Mesenchymal stem cell (in vitro differentiated cells and primary cell): ENCODE data around the gene C11orf98.
A peak's percentile ranks its signal among the peaks of the same experiment; 100 is the strongest.
"Not testable (repeated sequence)": the region's sequence is repeated elsewhere in the genome, so short reads cannot be mapped to it uniquely, and the experiment has no call there.

Source experiments
- DNase-seq: peaks from one replicate; pipeline ENCODE4 v3.0.0-alpha.2; 2013
- H2AFZ ChIP-seq: one replicate; pipeline ENCODE4 v1.6.1; 2013; ENCODE audit warnings: low read depth, mild to moderate bottlenecking, control low read depth, inconsistent platforms, low read length, moderate library complexity
- H2AK5ac ChIP-seq: 2 replicates; pipeline ENCODE4 v1.6.1; 2013; ENCODE audit warnings: low read length, moderate library complexity, mild to moderate bottlenecking, inconsistent platforms; ENCODE audit not compliant: severe bottlenecking
- H2BK120ac ChIP-seq: one replicate; pipeline ENCODE4 v1.6.1; 2013; ENCODE audit warnings: low read depth, mild to moderate bottlenecking, inconsistent platforms, low read length, moderate library complexity
- H2BK12ac ChIP-seq, 2 experiments: one replicate each; pipeline ENCODE4 v1.6.1; 2013; ENCODE audit warnings: inconsistent platforms in 2 of 2, low read length in 2 of 2, mild to moderate bottlenecking in 2 of 2, moderate library complexity in 2 of 2, control low read depth in 1 of 2
- H2BK15ac ChIP-seq: one replicate; pipeline ENCODE4 v1.6.1; 2013; ENCODE audit warnings: mild to moderate bottlenecking, low read depth, inconsistent platforms; ENCODE audit not compliant: poor library complexity, severe bottlenecking
- H2BK5ac ChIP-seq: 2 replicates; pipeline ENCODE4 v1.6.1; 2013; ENCODE audit warnings: low read depth, mild to moderate bottlenecking, low read length, control low read depth, inconsistent platforms; ENCODE audit not compliant: poor library complexity, severe bottlenecking
- H3K14ac ChIP-seq, 2 experiments: one replicate each; pipeline ENCODE4 v1.6.1; 2013; ENCODE audit warnings: inconsistent platforms in 2 of 2, low read length in 2 of 2, control low read depth in 1 of 2, mild to moderate bottlenecking in 1 of 2, moderate library complexity in 1 of 2
- H3K18ac ChIP-seq, 2 experiments: one replicate each; pipeline ENCODE4 v1.6.1; 2013; ENCODE audit warnings: inconsistent platforms in 2 of 2, low read length in 2 of 2, control low read depth in 1 of 2, low read depth in 1 of 2, mild to moderate bottlenecking in 1 of 2
- H3K23ac ChIP-seq, 2 experiments: one replicate each; pipeline ENCODE4 v1.6.1; 2013; ENCODE audit warnings: inconsistent platforms in 2 of 2, low read length in 2 of 2, mild to moderate bottlenecking in 2 of 2, moderate library complexity in 2 of 2, control low read depth in 1 of 2
- H3K27ac ChIP-seq: 2 replicates; pipeline ENCODE4 v1.5.1; 2013; ENCODE audit warnings: mild to moderate bottlenecking, moderate library complexity, low read length, control low read depth, inconsistent platforms; ENCODE audit not compliant: poor library complexity, severe bottlenecking
- H3K27me3 ChIP-seq, 2 experiments: 2 replicates each; pipeline versions ENCODE4 v1.6.1 to v1.7.0; 2013; ENCODE audit warnings: low read length in 2 of 2, mild to moderate bottlenecking in 2 of 2, moderate library complexity in 2 of 2, control low read depth in 1 of 2, inconsistent platforms in 1 of 2; ENCODE audit not compliant: control insufficient read depth in 1 of 2, insufficient read depth in 1 of 2
- H3K36me3 ChIP-seq, 2 experiments: 2 replicates each; pipeline versions ENCODE4 v1.6.1 to v1.7.0; 2013; ENCODE audit warnings: low read length in 2 of 2, control low read depth in 1 of 2, inconsistent platforms in 1 of 2, low read depth in 1 of 2, mild to moderate bottlenecking in 1 of 2; ENCODE audit not compliant: insufficient read depth in 2 of 2, control insufficient read depth in 1 of 2
- H3K4ac ChIP-seq, 2 experiments: one replicate each; pipeline ENCODE4 v1.6.1; 2013; ENCODE audit warnings: inconsistent platforms in 2 of 2, low read length in 2 of 2, mild to moderate bottlenecking in 2 of 2, moderate library complexity in 2 of 2, control low read depth in 1 of 2, low read depth in 1 of 2
- H3K4me1 ChIP-seq: 2 replicates; pipeline ENCODE4 v1.6.1; 2013; ENCODE audit warnings: low read depth, low read length, control low read depth; ENCODE audit not compliant: control insufficient read depth, insufficient read depth
- H3K4me2 ChIP-seq: 2 replicates; pipeline ENCODE4 v1.6.1; 2013; ENCODE audit warnings: low read length, mild to moderate bottlenecking, inconsistent platforms; ENCODE audit not compliant: poor library complexity, severe bottlenecking
- H3K4me3 ChIP-seq, 2 experiments: 2 replicates each; pipeline versions ENCODE4 v1.5.1 to v1.7.0; 2013; ENCODE audit warnings: low read length in 2 of 2, mild to moderate bottlenecking in 2 of 2, control low read depth in 1 of 2, low read depth in 1 of 2; ENCODE audit not compliant: insufficient read depth in 1 of 2
- H3K79me1 ChIP-seq: replicated peaks from 2 replicates; pipeline ENCODE4 v1.6.1; 2013; ENCODE audit warnings: mild to moderate bottlenecking, control low read depth, low read length, inconsistent platforms; ENCODE audit not compliant: poor library complexity, severe bottlenecking
- H3K9ac ChIP-seq: 2 replicates; pipeline ENCODE4 v1.7.0; 2013; ENCODE audit warnings: mild to moderate bottlenecking, low read length, moderate library complexity
- H3K9me3 ChIP-seq: 2 replicates; pipeline ENCODE4 v1.7.0; 2013; ENCODE audit warnings: mild to moderate bottlenecking, low read length; ENCODE audit not compliant: control insufficient read depth
- H4K8ac ChIP-seq: one replicate; pipeline ENCODE4 v1.6.1; 2013; ENCODE audit warnings: inconsistent platforms, mild to moderate bottlenecking, low read length, moderate library complexity
- H4K91ac ChIP-seq: one replicate; pipeline ENCODE4 v1.6.1; 2013; ENCODE audit warnings: mild to moderate bottlenecking, low read length, inconsistent platforms
- WGBS: methylation state at CpG from one replicate; pipeline ENCODE4 v1.1.7; 2013; ENCODE audit warnings: mixed read lengths; 5-methylcytosine and 5-hydroxymethylcytosine counted together

Gene C11orf98

DNA sequence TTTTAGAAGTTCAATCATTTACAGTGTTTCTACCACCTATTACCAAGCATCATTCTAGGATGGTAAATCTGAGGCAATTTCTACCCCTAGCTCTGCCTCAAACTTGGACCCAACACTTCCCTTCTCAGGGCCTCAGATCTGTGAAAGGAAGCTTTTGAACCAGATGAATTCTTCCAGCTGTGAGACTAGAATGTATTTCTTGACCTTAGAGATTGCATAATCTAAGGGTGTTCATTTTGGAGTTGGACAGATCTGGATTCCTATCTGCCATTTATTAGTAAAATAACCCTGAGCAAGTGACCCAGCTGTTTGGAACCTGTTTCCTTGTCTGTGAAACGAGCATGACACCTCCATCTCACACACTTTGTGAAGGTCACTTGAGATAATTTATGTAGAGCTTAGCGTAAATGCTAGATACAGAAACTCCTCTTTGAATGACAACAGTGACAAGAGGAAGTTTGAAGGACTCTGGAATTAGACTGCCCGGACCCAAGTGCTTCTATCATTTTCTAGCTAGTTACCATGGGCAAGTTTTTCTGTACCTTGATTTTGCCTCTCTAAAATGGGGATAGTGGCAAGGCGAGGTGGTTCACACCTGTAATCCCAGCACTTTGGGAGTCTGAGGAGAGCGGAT lies 8.1 kb downstream of the C11orf98 start:
- Histone ChIP-seq H2AK5ac (no peak overlapping the region), H2BK120ac (no peak overlapping the region), H3K27me3 (no peaks in the 10 kb centered on the region), H3K4me1 (peaks cover 2% of the 10 kb centered on the region), H3K23ac (no peak overlapping the region), H2BK5ac (no peak overlapping the region), H2AFZ (no peak overlapping the region), H3K9me3 (no peaks in the 10 kb centered on the region), H4K8ac (no peak overlapping the region), H3K14ac (no peak overlapping the region), H3K27ac (no peak overlapping the region), H3K4ac (no peak overlapping the region), H2BK15ac (no peak overlapping the region), H3K79me1 (peaks cover 4% of the 10 kb centered on the region), H4K91ac (no peak overlapping the region), H3K36me3 (peaks cover 4 to 5% of the 10 kb centered on the region in 2 experiments), H3K4me3 (no peak overlapping the region), H3K18ac (no peak overlapping the region), H3K4me2 (no peak overlapping the region), H2BK12ac (no peak overlapping the region), H3K9ac (no peak overlapping the region)
- WGBS = 98% methylated on average over 4 of the region's 5 CpGs
- DNase-seq = no peak

- H3K36me3 ChIP-seq = peaks cover 5 to 6% of the 10 kb centered on the region in 2 experiments
- H2BK5ac ChIP-seq = no peak overlapping the region
- H3K14ac ChIP-seq = no peak overlapping the region
- no peak overlapping the region for H2BK12ac ChIP-seq
- no peak overlapping the region for H3K18ac ChIP-seq
- no peak overlapping the region for H2AFZ ChIP-seq
- H3K4me1 ChIP-seq = peaks cover 5% of the 10 kb centered on the region
- no peaks in the 10 kb centered on the region for H3K27me3 ChIP-seq
- no peak overlapping the region for H4K8ac ChIP-seq
- peaks cover 10% of the 10 kb centered on the region for H3K79me1 ChIP-seq
- H2BK15ac ChIP-seq = no peak overlapping the region
- H4K91ac ChIP-seq = no peak overlapping the region
- H3K4ac ChIP-seq = no peak overlapping the region
- no peak for DNase-seq
- H2BK120ac ChIP-seq = no peak overlapping the region
- H3K9ac ChIP-seq = no peak overlapping the region
- 97% methylated on average over 11 of the region's 11 CpGs for WGBS
- H2AK5ac ChIP-seq = no peak overlapping the region
- H3K4me2 ChIP-seq = no peak overlapping the region
- H3K4me3 ChIP-seq = no peak overlapping the region
- no peak overlapping the region for H3K23ac ChIP-seq
- H3K27ac ChIP-seq = no peak overlapping the region
- no peaks in the 10 kb centered on the region for H3K9me3 ChIP-seq
These were observed 10.7 kb downstream of the C11orf98 start for GRCh38 chr11:62654297-62654696.

GRCh38 chr11:62652161-62653006 lies 12.6 kb downstream of the C11orf98 start:
- Histone ChIP-seq H3K4me3 (peak overlapping the region; percentile 91 to 98), H2BK15ac (no peak overlapping the region), H3K18ac (peak overlapping the region in 1 of 2 experiments; percentile 80), H3K4me1 (peaks cover 5% of the 10 kb centered on the region), H3K79me1 (peaks cover 19% of the 10 kb centered on the region), H4K8ac (peak overlapping the region; percentile 78), H3K27ac (peak overlapping the region; percentile 46), H3K4ac (peak overlapping the region in 1 of 2 experiments; percentile 76), H3K4me2 (peak overlapping the region; percentile 83), H2BK12ac (no peak overlapping the region), H3K9me3 (no peaks in the 10 kb centered on the region), H2AK5ac (peak overlapping the region; percentile 44), H2BK120ac (peak overlapping the region; percentile 95), H3K27me3 (no peaks in the 10 kb centered on the region), H2AFZ (peak overlapping the region; percentile 74), H3K23ac (no peak overlapping the region), H3K14ac (no peak overlapping the region), H4K91ac (no peak overlapping the region), H3K36me3 (peaks cover 25% of the 10 kb centered on the region in 2 experiments), H2BK5ac (no peak overlapping the region), H3K9ac (peak overlapping the region; percentile 96)
- 39% methylated on average over 16 of the region's 16 CpGs for WGBS
- DNase-seq = no peak

DNA sequence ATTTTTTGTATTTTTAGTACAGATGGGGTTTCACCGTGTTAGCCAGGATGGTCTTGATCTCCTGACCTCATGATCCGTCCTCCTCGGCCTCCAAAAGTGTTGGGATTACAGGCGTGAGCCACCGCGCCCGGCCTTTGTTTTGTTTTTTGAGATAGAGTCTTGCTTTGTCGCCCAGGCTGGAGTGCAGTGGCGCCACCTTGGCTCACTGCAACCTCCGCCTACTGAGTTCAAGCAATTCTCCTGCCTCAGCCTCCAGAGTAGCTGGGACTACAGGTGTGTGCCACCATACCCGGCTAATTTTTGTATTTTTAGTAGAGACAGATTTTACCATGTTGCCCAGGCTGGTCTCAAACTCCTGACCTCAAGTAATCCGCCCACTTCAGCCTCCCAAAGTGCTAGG lies 14.7 kb downstream of the C11orf98 start:
- H2BK15ac ChIP-seq, H3K23ac ChIP-seq, H3K18ac ChIP-seq, H2BK5ac ChIP-seq, H3K9me3 ChIP-seq, H4K8ac ChIP-seq, H3K4me3 ChIP-seq, H3K9ac ChIP-seq, H3K4ac ChIP-seq, H3K14ac ChIP-seq, H4K91ac ChIP-seq, H2AK5ac ChIP-seq, H2BK12ac ChIP-seq, H3K4me2 ChIP-seq, H3K27ac ChIP-seq, DNase-seq, H2AFZ ChIP-seq, H3K27me3 ChIP-seq, H2BK120ac ChIP-seq: not testable (repeated sequence)
- WGBS = 96% methylated on average over 12 of the region's 12 CpGs
- peaks cover 28 to 31% of the 10 kb centered on the region in 2 experiments for H3K36me3 ChIP-seq
- peaks cover 24% of the 10 kb centered on the region for H3K79me1 ChIP-seq
- peaks cover 11% of the 10 kb centered on the region for H3K4me1 ChIP-seq
